H1 (cell line): ENCODE results near the gene LECT2. TPM values are rescaled to one million over a fixed set of nuclear protein-coding genes. Genes with fewer than 3 reads are reported as not detected.

Experiments used
- CTCF ChIA-PET: fragments of 300-600 bp; sonication (Branson Sonifier 250); formaldehyde crosslinking; loops from one replicate; lab custom pipeline; 2021; ENCODE audit not compliant: partially characterized antibody; lab: Charles Lee
- POLR2A ChIA-PET: fragments of 300-600 bp; sonication (Branson Sonifier 250); formaldehyde crosslinking; loops from one replicate; lab custom pipeline; 2021; ENCODE audit warnings: inconsistent platforms; ENCODE audit not compliant: partially characterized antibody; lab: Charles Lee
- DNase-seq, 2 experiments: peaks; one replicate each; pipeline versions ENCODE4 v3.0.0 to v3.0.0-alpha.2; 2010 to 2022; ENCODE audit warnings: low spot score in 2 of 2, low read depth in 1 of 2, mixed read lengths in 1 of 2
- FAIRE-seq: peaks from 2 replicates; lab custom pipeline; 2011; peaks lifted over from hg19 to GRCh38; lab: Jason Lieb, UNC
- H2AFZ ChIP-seq: 2 replicates; pipeline ENCODE4 v1.8.1; 2012; ENCODE audit warnings: low read length, inconsistent platforms
- H2AK5ac ChIP-seq: 2 replicates; pipeline ENCODE4 v1.6.1; 2013; ENCODE audit warnings: low read depth, low read length
- H2BK120ac ChIP-seq: replicated peaks from 2 replicates; pipeline ENCODE3; 2013; ENCODE audit warnings: low read depth, low read length, inconsistent platforms
- H2BK12ac ChIP-seq: 2 replicates; pipeline ENCODE4 v1.6.1; 2013; ENCODE audit warnings: low read depth, low read length
- H2BK15ac ChIP-seq: 2 replicates; pipeline ENCODE4 v1.6.1; 2013; ENCODE audit warnings: low read length
- H2BK20ac ChIP-seq: 2 replicates; pipeline ENCODE4 v1.6.1; 2013; ENCODE audit warnings: low read length
- H2BK5ac ChIP-seq: 2 replicates; pipeline ENCODE4 v1.6.1; 2013; ENCODE audit warnings: low read depth, low read length
- H3K14ac ChIP-seq: 2 replicates; pipeline ENCODE4 v1.6.1; 2013; ENCODE audit warnings: inconsistent platforms; ENCODE audit not compliant: insufficient read length
- H3K18ac ChIP-seq: 2 replicates; pipeline ENCODE4 v1.6.1; 2013; ENCODE audit warnings: low read length; ENCODE audit errors: extremely low read depth
- H3K23ac ChIP-seq: 2 replicates; pipeline ENCODE4 v1.6.1; 2013; ENCODE audit warnings: inconsistent platforms; ENCODE audit not compliant: insufficient read length
- H3K23me2 ChIP-seq: 2 replicates; pipeline ENCODE4 v1.6.1; 2013; ENCODE audit warnings: low read depth, low read length
- H3K27ac ChIP-seq: 2 replicates; pipeline ENCODE4 v1.6.1; 2011; ENCODE audit warnings: low read depth, low read length, inconsistent platforms
- H3K27me3 ChIP-seq, 4 experiments: replicated peaks in 1 of 4; 1 replicate in 1 of 4; 2 replicates in 3 of 4; pipeline versions ENCODE4 v1.6.1 to v1.8.1; 2011 to 2013; ENCODE audit warnings: low read length in 3 of 4, mild to moderate bottlenecking in 3 of 4, inconsistent platforms in 2 of 4, mixed read lengths in 2 of 4, moderate library complexity in 1 of 4; ENCODE audit not compliant: control insufficient read depth in 3 of 4, insufficient read depth in 3 of 4; ENCODE audit errors: extremely low read depth in 1 of 4
- H3K36me3 ChIP-seq, 4 experiments: 2 replicates each; pipeline versions ENCODE4 v1.6.1 to v1.8.1; 2011 to 2013; ENCODE audit warnings: mild to moderate bottlenecking in 4 of 4, low read length in 3 of 4, moderate library complexity in 2 of 4, control low read depth in 1 of 4, inconsistent platforms in 1 of 4; ENCODE audit not compliant: insufficient read depth in 4 of 4, control insufficient read depth in 2 of 4
- H3K4ac ChIP-seq: replicated peaks from 2 replicates; pipeline ENCODE3; 2013; ENCODE audit warnings: low read length, low read depth, mixed read lengths, inconsistent platforms; ENCODE audit not compliant: insufficient read length
- H3K4me1 ChIP-seq, 4 experiments: replicated peaks in 1 of 4; 1 replicate in 1 of 4; 2 replicates in 3 of 4; pipeline versions ENCODE4 v1.6.1 to v1.8.1; 2011 to 2013; ENCODE audit warnings: low read length in 3 of 4, inconsistent platforms in 2 of 4, mixed read lengths in 1 of 4; ENCODE audit not compliant: insufficient read depth in 4 of 4, control insufficient read depth in 3 of 4
- H3K4me2 ChIP-seq, 2 experiments: 2 replicates each; pipeline versions ENCODE4 v1.6.1 to v1.8.1; 2011 to 2013; ENCODE audit warnings: low read depth in 2 of 2, low read length in 2 of 2, control low read depth in 1 of 2, inconsistent platforms in 1 of 2, mild to moderate bottlenecking in 1 of 2; ENCODE audit not compliant: insufficient read depth in 1 of 2
- H3K4me3 ChIP-seq, 4 experiments: fragments of 200-600, 300-600 bp in 1 of 4; sonication (generic), shearing (Covaris generic), sonication (Bioruptor Twin) in 1 of 4; 2 replicates each; pipeline versions ENCODE4 v1.5.1 to v1.8.1; 2011 to 2016; ENCODE audit warnings: low read length in 4 of 4, low read depth in 3 of 4, control low read depth in 2 of 4, inconsistent platforms in 2 of 4, mild to moderate bottlenecking in 2 of 4, mixed read lengths in 1 of 4, moderate library complexity in 1 of 4; ENCODE audit not compliant: insufficient read depth in 2 of 4; ENCODE audit errors: extremely low read depth in 1 of 4
- H3K56ac ChIP-seq: replicated peaks from 2 replicates; pipeline ENCODE3; 2013; ENCODE audit warnings: low read depth, mild to moderate bottlenecking, mixed read lengths, low read length, inconsistent platforms; ENCODE audit not compliant: insufficient read length
- H3K79me1 ChIP-seq: 2 replicates; pipeline ENCODE4 v1.6.1; 2013; ENCODE audit warnings: low read depth, low read length, control low read depth
- H3K79me2 ChIP-seq, 2 experiments: 2 replicates each; pipeline versions ENCODE4 v1.6.1 to v1.8.1; 2012 to 2013; ENCODE audit warnings: low read length in 2 of 2, mild to moderate bottlenecking in 2 of 2, inconsistent platforms in 1 of 2; ENCODE audit not compliant: insufficient read depth in 2 of 2, control insufficient read depth in 1 of 2
- H3K9ac ChIP-seq, 4 experiments: replicated peaks in 1 of 4; 1 replicate in 1 of 4; 2 replicates in 3 of 4; pipeline versions ENCODE4 v1.6.1 to v1.8.1; 2011 to 2013; ENCODE audit warnings: low read depth in 3 of 4, low read length in 3 of 4, control low read depth in 2 of 4, mild to moderate bottlenecking in 2 of 4, moderate library complexity in 2 of 4, inconsistent platforms in 1 of 4; ENCODE audit errors: extremely low read depth in 1 of 4
- H3K9me3 ChIP-seq, 2 experiments: 2 replicates each; pipeline versions ENCODE4 v1.6.1 to v1.8.1; 2012 to 2013; ENCODE audit warnings: mild to moderate bottlenecking in 2 of 2, moderate library complexity in 2 of 2, control low read depth in 1 of 2, inconsistent platforms in 1 of 2, low read depth in 1 of 2, low read length in 1 of 2, mixed read lengths in 1 of 2; ENCODE audit not compliant: insufficient read depth in 2 of 2
- H4K20me1 ChIP-seq, 2 experiments: replicated peaks in 1 of 2; 2 replicates each; pipeline versions ENCODE3 to v1.8.1; 2011 to 2013; ENCODE audit warnings: inconsistent platforms in 2 of 2, low read length in 2 of 2, mild to moderate bottlenecking in 1 of 2; ENCODE audit not compliant: insufficient read depth in 2 of 2, control insufficient read depth in 1 of 2
- H4K5ac ChIP-seq: 2 replicates; pipeline ENCODE4 v1.6.1; 2013; ENCODE audit warnings: low read length, low read depth, mixed read lengths, inconsistent platforms; ENCODE audit not compliant: insufficient read length
- H4K8ac ChIP-seq: 2 replicates; pipeline ENCODE4 v1.8.0; 2013; ENCODE audit warnings: mild to moderate bottlenecking, moderate library complexity, low read length, inconsistent platforms; ENCODE audit not compliant: insufficient read depth; ENCODE audit errors: extremely low read depth
- H4K91ac ChIP-seq: replicated peaks from 2 replicates; pipeline ENCODE3; 2013; ENCODE audit warnings: low read length, mixed read lengths, inconsistent platforms; ENCODE audit not compliant: insufficient read length
- CTBP2 ChIP-seq: IDR thresholded peaks from 2 replicates; pipeline ENCODE4 v1.7.0; 2011; ENCODE audit warnings: borderline replicate concordance, mild to moderate bottlenecking, moderate library complexity, mixed read lengths, low read length; ENCODE audit not compliant: insufficient read depth, insufficient read length
- POU5F1 ChIP-seq: IDR thresholded peaks from 2 replicates; pipeline ENCODE4 v1.6.1; 2011; ENCODE audit warnings: low read depth, mild to moderate bottlenecking, low read length, moderate library complexity
- RBBP5 ChIP-seq: IDR thresholded peaks from 2 replicates; pipeline ENCODE4 v1.7.1; 2012; ENCODE audit warnings: low read depth, mild to moderate bottlenecking, inconsistent platforms, low read length, moderate library complexity, borderline replicate concordance
- TAF7 ChIP-seq: optimal IDR thresholded peaks from 2 replicates; pipeline ENCODE3; 2011; ENCODE audit warnings: low read depth, mild to moderate bottlenecking, inconsistent platforms, low read length, moderate library complexity, borderline replicate concordance
- TCF12 ChIP-seq: IDR thresholded peaks from 2 replicates; pipeline ENCODE4 v1.6.1; 2011; ENCODE audit warnings: low read depth, mild to moderate bottlenecking, low read length
- whole genome bisulfite sequencing, 2 experiments: shearing (Covaris generic) in 1 of 2; methylation state at CpG; one replicate each; pipeline versions ENCODE4 v1.1.6 to v1.1.7; 2013 to 2015; ENCODE audit warnings: low lambda C conversion rate in 2 of 2, mixed read lengths in 2 of 2, inconsistent platforms in 1 of 2, low coverage in 1 of 2, missing lambda C conversion rate in 1 of 2; ENCODE audit not compliant: insufficient replicate concordance in 2 of 2, insufficient coverage in 1 of 2, insufficient read length in 1 of 2; ENCODE audit errors: extremely low coverage in 1 of 2, missing lambda C conversion rate in 1 of 2; 5-methylcytosine and 5-hydroxymethylcytosine counted together
- long read RNA-seq, 2 experiments: library from RNA in 1 of 2; library from capped mRNA in 1 of 2; stranded (forward); transcript quantifications; one replicate each; pipeline ENCODE4 v2.0.0, GENCODE V29; 2021; ENCODE audit warnings: inconsistent platforms in 1 of 2
- polyA minus RNA-seq, 3 experiments: library from RNA; depleted of rRNA, polyadenylated mRNA; stranded (reverse); fragments of >200 nt; gene quantifications; 1 replicate in 2 of 3; 2 replicates in 1 of 3; pipeline ENCODE4 v1.2.3, GENCODE V29; 2011
- polyA plus RNA-seq, 7 experiments: library from polyadenylated mRNA; depleted of rRNA in 3 of 7; stranded (reverse) in 5 of 7; unstranded in 2 of 7; fragments of >200 nt in 5 of 7; fragments of 200-250 nt in 2 of 7; gene quantifications; 1 replicate in 5 of 7; 2 replicates in 1 of 7; 4 replicates in 1 of 7; pipeline versions ENCODE4 v1.2.1 to v1.2.3, GENCODE V29; 2011 to 2013; ENCODE audit warnings: missing spikeins in 2 of 7, mixed read lengths in 2 of 7
- total RNA-seq: library from RNA; stranded (reverse); fragmentation: NEBNext Ultra II Directional; extraction: Animal tissue kit (Norgen Biotek cat#: 25700); gene quantifications from 2 replicates; pipeline ENCODE4 v1.2.1, GENCODE V29; 2021

LECT2 gene
- total RNA-seq: not detected in 2 replicates
- polyA plus RNA-seq (2011; rRNA removed): not detected in 2 replicates
- polyA plus RNA-seq (2011; cell fraction: cytosol; rRNA removed): not detected
- polyA plus RNA-seq (2011; cell fraction: nucleus; rRNA removed): not detected
- polyA plus RNA-seq (2012, experiment 1 of 2): not detected in 4 replicates
- not detected for polyA plus RNA-seq (2012, experiment 2 of 2)
- polyA plus RNA-seq (2013, experiment 1 of 2): not detected
- not detected for polyA plus RNA-seq (2013, experiment 2 of 2)
- not detected in 2 replicates for polyA minus RNA-seq (2011; rRNA and poly(A)+ RNA removed)
- polyA minus RNA-seq (2011; cell fraction: cytosol; rRNA and poly(A)+ RNA removed): not detected
- not detected for polyA minus RNA-seq (2011; cell fraction: nucleus; rRNA and poly(A)+ RNA removed)
- long read RNA-seq, experiment 1: 0 reads
- long read RNA-seq, experiment 2: 0 reads

- Histone ChIP-seq H3K4me1 (no peaks in the 10 kb centered on the region), H4K8ac (no peak within 1 kb of the TSS), H4K20me1 (no peaks in the 10 kb centered on the region), H2AFZ (no peak within 1 kb of the TSS), H3K18ac (no peak within 1 kb of the TSS), H3K4me3 (no peak within 1 kb of the TSS), H4K91ac (no peak within 1 kb of the TSS), H3K9ac (no peak within 1 kb of the TSS), H3K14ac (no peak within 1 kb of the TSS), H2BK12ac (no peak within 1 kb of the TSS), H3K4ac (no peak within 1 kb of the TSS), H3K23me2 (no peaks in the 10 kb centered on the region), H4K5ac (no peak within 1 kb of the TSS), H3K27me3 (no peaks in the 10 kb centered on the region; a peak in 1 of 7 replicates), H3K56ac (no peak within 1 kb of the TSS), H2AK5ac (no peak within 1 kb of the TSS), H3K79me1 (no peaks in the 10 kb centered on the region), H2BK120ac (no peak within 1 kb of the TSS), H3K36me3 (no peaks in the 10 kb centered on the region), H3K27ac (no peak within 1 kb of the TSS), H3K9me3 (no peaks in the 10 kb centered on the region), H3K79me2 (no peaks in the 10 kb centered on the region), H2BK15ac (no peak within 1 kb of the TSS), H3K4me2 (no peak within 1 kb of the TSS), H2BK20ac (no peak within 1 kb of the TSS)
- WGBS, 2 experiments: 85% methylated on average over 3 of the region's 3 CpGs; no CpG with 5 or more reads in 1 of the 2 experiments
- ChIA-PET CTCF (no interaction called here), POLR2A (no interaction called here)
- DNase-seq (no peak), FAIRE-seq (no peak)
- no peak for TF ChIP-seq TCF12
- no peak for TF ChIP-seq CTBP2
- no peak for TF ChIP-seq TAF7
- no peak for TF ChIP-seq POU5F1
- TF ChIP-seq RBBP5: no peak
- TF ChIP-seq, all 59 proteins: peak for 0
- Histone ChIP-seq H2BK5ac (no peak within 1 kb of the TSS), H3K23ac (no peak within 1 kb of the TSS)
Measured at GRCh38 chr5:135954899-135955298, at the start of gene LECT2. TSS of gene LECT2 (minus strand) at chr5:135954983. CDS start at chr5:135954833, 150 bp downstream.
